Measurements from ENCODE around the gene KANSL1.

The KANSL1 gene

DNA sequence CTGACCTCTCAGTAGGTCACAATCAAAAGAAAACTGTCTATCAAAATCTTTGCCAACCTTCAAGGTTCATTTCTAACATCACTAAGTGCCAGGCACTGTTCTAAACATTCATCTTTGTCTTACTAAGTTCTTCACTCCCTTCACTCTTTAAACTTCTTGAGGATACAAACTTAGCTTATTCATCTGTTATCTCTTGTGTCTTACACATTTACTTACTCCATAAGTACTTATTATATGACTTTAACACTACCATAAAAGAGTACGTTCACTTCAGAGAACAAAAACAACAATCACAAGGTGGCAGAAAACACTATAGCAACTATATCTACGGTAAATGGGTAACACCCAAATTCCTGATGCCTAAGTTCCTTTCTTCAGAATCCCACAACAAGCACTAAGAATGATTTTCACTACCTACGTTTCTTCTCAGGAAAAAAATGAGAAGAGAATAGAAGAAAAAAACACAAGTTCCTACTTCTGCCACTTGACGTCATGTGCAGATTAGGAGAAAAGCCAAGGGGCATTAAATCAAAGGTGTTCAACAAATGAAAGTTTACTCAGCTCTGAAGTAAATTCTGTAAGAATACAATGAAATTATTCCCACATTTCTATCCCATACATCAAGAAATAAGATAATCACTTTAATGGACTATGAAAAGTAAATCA lies 29.2 kb downstream of the KANSL1 start:
- TF ChIP-seq ZNF274 (IDR thresholded peaks at IDR 0.05; ENCODE audit: low read depth, low read length): no peak
- H3K4me3 ChIP-seq (ENCODE audit: low read length): no peak overlapping the region

DNA sequence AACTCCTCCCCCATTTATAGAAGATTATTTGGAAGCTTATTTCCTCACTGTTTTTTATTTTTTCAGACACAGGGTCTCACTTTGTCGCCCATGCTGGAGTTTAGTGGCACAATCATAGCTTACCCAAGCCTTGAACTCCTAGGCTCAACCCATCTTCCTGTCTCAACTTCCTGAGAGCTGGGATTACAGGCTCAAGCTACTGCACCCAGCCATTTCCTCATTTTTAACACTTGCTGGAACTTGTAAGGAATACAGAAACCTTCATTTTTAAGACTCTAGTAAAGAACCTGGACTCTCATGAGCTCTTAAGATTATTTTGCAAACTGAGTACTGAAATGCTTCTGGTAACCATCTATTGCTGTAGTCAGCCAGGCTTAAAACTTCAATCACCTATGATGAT lies 29.9 kb downstream of the KANSL1 start:
- TF ChIP-seq ZNF274 (IDR thresholded peaks at IDR 0.05; ENCODE audit: low read depth, low read length): no peak

DNA sequence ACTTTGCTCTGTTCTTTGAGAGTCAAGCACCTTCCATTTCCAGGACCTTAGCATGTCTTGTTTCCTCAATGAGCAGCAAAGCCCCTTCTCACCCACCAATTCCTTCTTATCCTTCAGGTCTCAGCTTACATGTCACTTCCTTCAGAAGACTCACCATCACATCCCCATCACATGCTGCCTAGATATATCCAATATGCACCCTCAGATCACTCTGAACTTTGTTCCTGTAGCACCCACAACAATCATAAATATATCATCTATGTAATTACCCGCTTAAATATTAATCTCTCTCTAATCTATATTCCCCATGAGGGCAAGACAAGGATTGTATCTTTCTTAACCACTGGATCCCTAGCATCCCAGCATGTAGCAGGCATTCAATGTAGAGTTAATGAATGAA lies 30.4 kb downstream of the KANSL1 start:
- TF ChIP-seq ZNF274 (IDR thresholded peaks at IDR 0.05; ENCODE audit: low read depth, low read length): no peak
- no peak overlapping the region for H3K4me3 ChIP-seq (ENCODE audit: low read length)

More for the DNA sequence above, 29.9 kb downstream of the KANSL1 start:
- H3K4me3 ChIP-seq (ENCODE audit: low read length): no peak overlapping the region

GRCh38 chr17:46160169-46160568 lies 33.1 kb downstream of the KANSL1 start:
- H3K4me3 ChIP-seq (ENCODE audit: low read length): no peak overlapping the region
- TF ChIP-seq ZNF274 (IDR thresholded peaks at IDR 0.05; ENCODE audit: low read depth, low read length): no peak

- TF ChIP-seq ZNF274 (IDR thresholded peaks at IDR 0.05; ENCODE audit: low read depth, low read length): no peak
These were observed 33.5 kb downstream of the KANSL1 start for GRCh38 chr17:46159686-46160085.

DNA sequence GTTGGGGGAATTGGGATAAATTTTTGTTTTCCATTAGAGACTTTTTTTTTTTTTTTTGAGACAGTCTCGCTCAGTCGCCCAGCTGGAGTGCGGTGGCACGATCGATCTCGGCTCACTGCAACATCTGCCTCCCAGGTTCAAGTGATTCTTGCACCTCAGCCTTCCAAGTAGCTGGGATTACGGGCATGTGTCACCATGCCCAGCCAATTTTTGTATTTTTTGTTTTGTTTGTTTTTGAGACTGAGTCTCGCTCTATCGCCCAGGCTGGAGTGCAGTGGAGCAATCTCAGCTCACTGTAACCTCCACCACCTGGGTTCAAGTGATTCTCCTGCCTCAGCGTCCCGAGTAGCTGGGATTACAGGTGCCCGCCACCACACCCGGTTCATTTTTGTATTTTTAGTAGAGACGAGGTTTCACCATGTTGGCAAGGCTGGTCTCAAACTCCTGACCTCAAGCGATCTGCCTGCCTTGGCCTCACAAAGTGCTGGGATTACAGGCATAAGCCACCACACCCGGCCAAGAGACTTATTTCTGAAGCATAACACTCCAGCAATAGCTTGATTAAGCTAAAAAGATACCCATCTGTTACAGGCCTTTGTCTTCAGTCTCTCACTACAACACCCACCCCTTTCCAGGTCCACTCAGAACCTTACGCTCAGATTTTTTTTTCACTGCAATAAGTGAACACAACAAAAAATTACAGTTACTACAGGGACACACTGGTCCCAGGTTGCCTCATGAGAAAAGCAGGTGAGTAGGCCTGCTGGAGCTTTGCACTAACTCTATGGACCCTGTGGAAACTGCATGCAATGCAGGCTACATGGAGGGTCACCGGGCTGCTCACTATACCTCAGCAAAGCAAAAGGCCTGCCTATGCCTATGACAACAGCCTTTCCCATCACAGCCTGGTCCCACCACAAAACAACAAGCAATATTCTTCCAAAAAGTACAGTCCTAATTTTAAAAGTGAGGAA lies 34.6 kb downstream of the KANSL1 start:
- H3K4me3 ChIP-seq (ENCODE audit: low read length): no peak overlapping the region
- no peak for TF ChIP-seq ZNF274 (IDR thresholded peaks at IDR 0.05; ENCODE audit: low read depth, low read length)

More at GRCh38 chr17:46159686-46160085, 33.5 kb downstream of the KANSL1 start:
- H3K4me3 ChIP-seq (ENCODE audit: low read length): no peak overlapping the region

GRCh38 chr17:46157443-46158062 lies 35.7 kb downstream of the KANSL1 start:
- TF ChIP-seq ZNF274 (IDR thresholded peaks at IDR 0.05; ENCODE audit: low read depth, low read length): no peak
- no peak overlapping the region for H3K4me3 ChIP-seq (ENCODE audit: low read length)

GRCh38 chr17:46154151-46154816 lies 38.9 kb downstream of the KANSL1 start:
- H3K4me3 ChIP-seq (ENCODE audit: low read length): no peak overlapping the region
- TF ChIP-seq ZNF274 (IDR thresholded peaks at IDR 0.05; ENCODE audit: low read depth, low read length): no peak

DNA sequence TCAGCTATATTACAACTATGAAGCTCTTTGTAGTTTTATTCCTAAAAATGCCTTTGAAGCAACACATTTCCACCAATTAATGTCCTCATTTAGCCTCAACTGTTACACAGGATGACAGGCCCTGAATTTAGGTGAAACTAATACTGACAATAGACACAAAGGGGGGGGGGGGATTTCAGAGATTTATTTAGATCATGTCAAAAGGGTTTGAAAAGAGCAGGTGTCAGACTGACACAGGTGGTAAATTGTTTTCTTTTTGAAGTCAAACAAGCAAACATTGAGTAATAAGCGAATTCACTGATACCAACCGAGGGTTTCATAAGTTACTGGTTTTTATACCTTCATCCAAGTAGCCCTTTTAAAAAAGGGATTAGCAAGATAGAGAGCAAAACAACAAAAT lies 40.8 kb downstream of the KANSL1 start:
- H3K4me3 ChIP-seq (ENCODE audit: low read length): no peak overlapping the region
- TF ChIP-seq ZNF274 (IDR thresholded peaks at IDR 0.05; ENCODE audit: low read depth, low read length): no peak

DNA sequence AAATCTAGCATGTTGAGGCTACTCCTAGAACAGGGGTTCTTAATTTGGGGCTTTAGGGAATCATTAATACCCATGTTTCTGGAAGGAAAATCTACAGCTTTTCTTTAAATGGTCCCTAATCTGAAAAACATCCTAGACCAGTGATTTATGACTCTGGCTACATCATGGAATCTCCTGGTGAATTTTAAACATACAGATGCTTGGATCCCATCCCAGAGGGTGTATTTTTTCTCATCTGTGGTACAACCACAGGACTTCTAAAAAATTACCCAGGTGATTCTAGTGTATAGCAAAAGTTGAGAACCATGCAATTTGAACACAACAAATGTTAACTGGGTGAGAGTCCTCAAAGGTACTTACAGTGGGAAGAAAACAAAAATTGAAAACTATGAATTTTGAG lies 41.5 kb downstream of the KANSL1 start:
- no peak overlapping the region for H3K4me3 ChIP-seq (ENCODE audit: low read length)
- no peak for TF ChIP-seq ZNF274 (IDR thresholded peaks at IDR 0.05; ENCODE audit: low read depth, low read length)

DNA sequence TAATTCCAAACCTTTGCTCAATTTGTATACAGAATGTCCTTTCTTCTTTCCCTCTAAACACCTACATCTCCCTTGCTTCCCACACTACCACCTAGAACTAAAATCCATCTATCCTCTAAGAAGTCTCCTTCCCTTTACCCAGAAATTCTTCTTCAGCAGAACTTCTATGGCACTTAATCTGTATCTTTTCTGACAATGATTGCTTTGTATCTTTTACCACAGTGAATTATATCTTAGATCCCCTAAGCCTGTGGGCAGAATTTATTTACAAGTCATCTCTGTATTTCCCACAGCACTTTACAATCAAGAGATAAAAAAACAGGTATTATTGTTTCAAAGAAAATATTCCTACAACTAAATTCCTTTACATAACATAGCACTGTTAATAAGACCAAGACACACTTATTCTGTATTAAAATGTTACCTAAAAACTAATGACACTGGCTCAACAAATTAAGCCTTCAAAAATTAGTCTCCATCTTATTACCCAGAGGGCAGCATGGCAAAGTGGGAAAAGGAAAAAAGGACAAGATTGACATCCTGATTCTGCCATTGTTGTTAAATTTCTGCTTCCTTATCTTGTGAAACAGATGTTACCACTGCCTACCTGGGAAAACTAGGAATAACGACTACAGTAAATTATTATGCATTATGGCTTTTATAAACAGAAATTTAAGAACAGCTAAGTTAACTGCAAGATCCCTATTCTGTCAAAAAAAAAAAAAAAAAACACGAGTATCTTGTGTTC lies 42.8 kb downstream of the KANSL1 start:
- H3K4me3 ChIP-seq (ENCODE audit: low read length): no peak overlapping the region
- TF ChIP-seq ZNF274 (IDR thresholded peaks at IDR 0.05; ENCODE audit: low read depth, low read length): no peak

DNA sequence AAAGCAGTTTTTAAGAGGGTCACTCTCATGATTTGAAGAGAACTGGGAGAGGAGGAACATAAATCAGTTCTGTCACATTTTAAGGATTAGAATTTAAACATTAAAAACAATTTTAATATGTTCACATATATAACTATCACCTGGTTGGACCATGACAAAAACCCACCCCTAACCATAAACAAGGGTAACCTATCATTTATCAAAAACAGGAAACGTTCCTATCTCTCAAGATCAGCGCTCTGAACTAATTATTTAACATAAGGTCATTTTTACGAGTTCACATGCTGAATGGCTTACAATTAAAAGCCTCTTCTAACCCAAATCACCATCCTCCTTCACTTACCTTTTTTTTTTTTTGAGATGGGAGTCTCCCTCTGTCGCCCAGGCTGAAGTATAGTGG lies 45.0 kb downstream of the KANSL1 start:
- TF ChIP-seq ZNF274 (IDR thresholded peaks at IDR 0.05; ENCODE audit: low read depth, low read length): no peak
- no peak overlapping the region for H3K4me3 ChIP-seq (ENCODE audit: low read length)

DNA sequence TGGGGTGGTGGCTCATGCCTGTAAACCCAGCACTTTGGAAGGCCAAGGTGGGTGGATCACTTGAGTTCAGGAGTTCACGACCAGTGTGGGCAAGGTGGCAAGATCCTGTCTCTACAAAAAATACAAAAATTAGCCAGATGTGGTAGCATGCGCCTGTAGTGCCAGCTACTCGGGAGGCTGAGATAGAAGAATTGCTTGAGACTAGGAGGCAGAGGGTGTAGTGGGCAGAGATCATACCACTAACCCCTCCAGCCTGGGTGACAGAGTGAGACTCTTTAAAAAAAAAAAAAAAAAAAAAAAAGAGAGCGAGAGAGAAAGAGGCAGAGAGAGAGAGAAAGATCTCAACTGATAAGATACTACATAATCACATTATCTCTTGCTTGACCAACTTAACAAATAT lies 45.9 kb downstream of the KANSL1 start:
- no peak overlapping the region; the same call in 1 of the 2 replicates for H3K4me3 ChIP-seq (ENCODE audit: low read length)
- TF ChIP-seq ZNF274 (IDR thresholded peaks at IDR 0.05; ENCODE audit: low read depth, low read length): no peak

All from GM08714 (cell line).